ENCODE data around the gene ZNF217. TPM values are rescaled to one million over a fixed set of nuclear protein-coding genes. Genes with fewer than 3 reads are reported as not detected.
"Not testable (repeated sequence)": the region's sequence is repeated elsewhere in the genome, so short reads cannot be mapped to it uniquely, and the experiment has no call there.

Gene ZNF217
- total RNA-seq, 1 experiment from 2014 or later: 14.1 TPM

DNA sequence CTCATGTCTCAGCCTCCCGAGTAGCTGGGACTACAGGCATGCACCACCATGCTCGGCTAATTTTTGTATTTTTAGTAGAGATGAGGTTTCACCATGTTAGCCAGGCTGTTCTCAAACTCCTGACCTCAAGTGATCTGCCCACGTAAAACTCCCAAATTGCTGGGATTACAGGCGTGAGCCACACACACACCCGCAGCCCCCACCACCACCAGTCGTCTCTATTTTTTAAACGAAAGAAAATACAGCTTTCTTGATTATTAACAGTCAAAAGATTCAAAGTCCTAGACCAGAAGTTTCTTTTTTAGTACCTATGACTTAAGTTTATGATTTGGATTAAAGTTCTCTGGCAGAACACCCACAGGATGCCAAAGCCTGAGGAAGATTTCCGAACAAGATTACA is 18.6 kb upstream of the ZNF217 start:
- Histone ChIP-seq H3K4me1 (replicated peaks) (peaks cover 40% of the 10 kb centered on the region), H3K27ac (peak overlapping the region; percentile 92)
- H3K9me3 ChIP-seq (replicated peaks); H3K36me3 ChIP-seq; H3K27me3 ChIP-seq (replicated peaks); H3K4me3 ChIP-seq; DNase-seq (ENCODE audit: low read depth in 1 of 2, low spot score in 2 of 2): not testable (repeated sequence)

DNA sequence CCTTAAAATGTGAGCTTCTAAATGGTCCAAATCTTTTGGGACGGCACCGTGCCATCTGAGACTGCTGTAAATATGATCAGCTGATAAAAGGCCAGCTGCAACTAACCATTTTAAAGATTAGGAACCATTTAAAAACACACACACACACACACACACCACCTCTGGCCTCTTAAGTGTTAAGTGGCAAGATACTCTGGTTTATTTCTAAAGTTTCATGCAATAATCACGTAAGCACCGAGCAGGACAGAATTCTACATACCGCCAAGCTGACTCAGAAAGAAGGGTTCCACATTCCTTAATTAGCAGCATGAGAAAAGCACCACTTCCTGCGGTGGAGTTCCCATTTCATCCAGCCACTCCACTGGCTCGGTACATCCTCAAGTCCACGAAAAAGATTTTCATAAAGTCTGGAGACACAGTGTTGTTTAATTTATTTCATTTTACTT is 17.8 kb upstream of the ZNF217 start:
- Histone ChIP-seq H3K9me3 (replicated peaks) (no peaks in the 10 kb centered on the region), H3K36me3 (no peaks in the 10 kb centered on the region), H3K27me3 (replicated peaks) (no peaks in the 10 kb centered on the region), H3K4me1 (replicated peaks) (peaks cover 43% of the 10 kb centered on the region), H3K27ac (peak overlapping the region; percentile 92), H3K4me3 (no peak overlapping the region)
- DNase-seq (ENCODE audit: low read depth in 1 of 2, low spot score in 2 of 2): peak; percentile 83 to 91

GRCh38 chr20:53609491-53610445 is 16.1 kb upstream of the ZNF217 start:
- peak; percentile 64 to 82 for DNase-seq (ENCODE audit: low read depth in 1 of 2, low spot score in 2 of 2)
- Histone ChIP-seq H3K4me1 (replicated peaks) (peaks cover 49% of the 10 kb centered on the region), H3K27me3 (replicated peaks) (no peaks in the 10 kb centered on the region), H3K9me3 (replicated peaks) (no peaks in the 10 kb centered on the region), H3K27ac (peak overlapping the region; percentile 92), H3K4me3 (peak overlapping the region; percentile 6; the same call in 1 of the 2 replicates), H3K36me3 (no peaks in the 10 kb centered on the region)

GRCh38 chr20:53608456-53609452 is 15.1 kb upstream of the ZNF217 start:
- peak in 1 of 2 experiments; percentile 38 for DNase-seq (ENCODE audit: low read depth in 1 of 2, low spot score in 2 of 2)
- no peaks in the 10 kb centered on the region for H3K36me3 ChIP-seq
- no peak overlapping the region for H3K4me3 ChIP-seq
- no peaks in the 10 kb centered on the region for H3K9me3 ChIP-seq (replicated peaks)
- peaks cover 49% of the 10 kb centered on the region for H3K4me1 ChIP-seq (replicated peaks)
- no peaks in the 10 kb centered on the region for H3K27me3 ChIP-seq (replicated peaks)
- H3K27ac ChIP-seq: peak overlapping the region; percentile 92

DNA sequence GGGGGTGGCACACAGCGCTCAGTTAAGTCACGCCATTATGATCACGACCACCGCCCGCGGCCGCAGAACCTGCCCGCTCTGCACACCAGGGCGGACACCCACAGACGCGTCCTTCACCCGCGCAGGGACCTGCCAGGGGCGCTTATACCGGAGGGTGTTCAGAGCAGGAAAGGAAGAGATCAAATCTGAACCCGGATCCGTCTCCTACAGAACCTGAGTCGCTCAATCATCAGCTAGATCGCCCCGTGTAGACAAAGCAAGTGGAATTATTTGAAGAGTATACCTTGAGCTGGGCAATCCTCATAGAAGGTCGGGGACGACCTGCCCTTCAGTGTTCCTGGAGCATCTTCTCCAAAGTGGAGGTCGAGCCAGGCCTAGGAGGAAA is 14.4 kb upstream of the ZNF217 start:
- Histone ChIP-seq H3K36me3 (no peaks in the 10 kb centered on the region), H3K4me1 (replicated peaks) (peaks cover 49% of the 10 kb centered on the region), H3K4me3 (no peak overlapping the region), H3K9me3 (replicated peaks) (no peaks in the 10 kb centered on the region), H3K27me3 (replicated peaks) (no peaks in the 10 kb centered on the region), H3K27ac (no peak overlapping the region)
- DNase-seq (ENCODE audit: low read depth in 1 of 2, low spot score in 2 of 2): no peak

- H3K4me1 ChIP-seq (replicated peaks): peaks cover 39% of the 10 kb centered on the region
- no peaks in the 10 kb centered on the region for H3K36me3 ChIP-seq
- no peak overlapping the region for H3K27ac ChIP-seq
- no peak overlapping the region for H3K4me3 ChIP-seq
- H3K27me3 ChIP-seq (replicated peaks): no peaks in the 10 kb centered on the region
- no peaks in the 10 kb centered on the region for H3K9me3 ChIP-seq (replicated peaks)
- DNase-seq (ENCODE audit: low read depth in 1 of 2, low spot score in 2 of 2): no peak
Observed at GRCh38 chr20:53606364-53606985, 12.8 kb upstream of the ZNF217 start.

DNA sequence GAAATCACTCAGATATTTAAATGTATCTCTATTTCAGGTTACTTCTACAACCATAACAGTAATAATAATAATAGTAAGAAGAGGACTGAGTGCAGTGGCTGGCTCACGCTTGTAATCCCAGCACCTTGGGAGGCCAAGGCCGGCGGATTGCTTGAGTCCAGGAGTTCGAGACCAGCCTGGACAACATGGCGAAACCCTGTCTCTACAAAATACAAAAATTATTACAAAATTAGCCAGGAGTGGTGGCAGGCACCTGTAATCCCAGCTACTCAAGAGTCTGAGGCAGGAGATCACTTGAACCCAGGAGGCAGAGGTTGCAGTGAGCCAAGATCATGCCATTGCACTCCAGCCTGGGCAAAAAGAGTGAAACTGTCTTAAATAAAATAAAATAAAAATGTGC is 11.8 kb upstream of the ZNF217 start:
- not testable (repeated sequence) for H3K27ac ChIP-seq; H3K9me3 ChIP-seq (replicated peaks); H3K36me3 ChIP-seq; DNase-seq (ENCODE audit: low read depth in 1 of 2, low spot score in 2 of 2); H3K4me3 ChIP-seq; H3K27me3 ChIP-seq (replicated peaks)
- peaks cover 28% of the 10 kb centered on the region for H3K4me1 ChIP-seq (replicated peaks)

DNA sequence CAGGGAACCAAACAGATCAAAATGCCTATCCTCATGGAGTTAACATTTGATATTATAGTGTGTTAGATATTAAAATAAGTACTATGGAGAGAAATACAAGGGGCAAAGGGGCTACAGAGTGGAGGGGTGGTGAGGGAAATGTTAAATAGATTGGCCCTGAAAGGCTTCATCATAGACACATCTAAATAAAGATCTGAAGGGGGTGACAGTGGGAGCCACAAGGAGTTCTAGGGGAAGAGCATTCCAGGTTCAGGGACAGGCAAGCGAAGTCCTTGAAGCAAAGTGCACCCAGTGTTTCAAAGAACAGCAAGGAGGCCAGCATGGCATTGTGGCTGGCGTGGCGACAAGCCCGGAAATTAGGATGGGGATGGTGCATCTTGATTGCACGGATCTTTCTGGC is 11.2 kb upstream of the ZNF217 start:
- H3K4me3 ChIP-seq; H3K36me3 ChIP-seq; H3K27ac ChIP-seq; DNase-seq (ENCODE audit: low read depth in 1 of 2, low spot score in 2 of 2); H3K9me3 ChIP-seq (replicated peaks); H3K27me3 ChIP-seq (replicated peaks): not testable (repeated sequence)
- H3K4me1 ChIP-seq (replicated peaks): peaks cover 23% of the 10 kb centered on the region

GRCh38 chr20:53602661-53603060 is 9.0 kb upstream of the ZNF217 start:
- H3K27me3 ChIP-seq (replicated peaks): no peaks in the 10 kb centered on the region
- no peaks in the 10 kb centered on the region for H3K36me3 ChIP-seq
- DNase-seq (ENCODE audit: low read depth in 1 of 2, low spot score in 2 of 2): no peak
- no peaks in the 10 kb centered on the region for H3K9me3 ChIP-seq (replicated peaks)
- H3K27ac ChIP-seq: no peak overlapping the region
- peaks cover 9% of the 10 kb centered on the region for H3K4me1 ChIP-seq (replicated peaks)
- no peak overlapping the region for H3K4me3 ChIP-seq

DNA sequence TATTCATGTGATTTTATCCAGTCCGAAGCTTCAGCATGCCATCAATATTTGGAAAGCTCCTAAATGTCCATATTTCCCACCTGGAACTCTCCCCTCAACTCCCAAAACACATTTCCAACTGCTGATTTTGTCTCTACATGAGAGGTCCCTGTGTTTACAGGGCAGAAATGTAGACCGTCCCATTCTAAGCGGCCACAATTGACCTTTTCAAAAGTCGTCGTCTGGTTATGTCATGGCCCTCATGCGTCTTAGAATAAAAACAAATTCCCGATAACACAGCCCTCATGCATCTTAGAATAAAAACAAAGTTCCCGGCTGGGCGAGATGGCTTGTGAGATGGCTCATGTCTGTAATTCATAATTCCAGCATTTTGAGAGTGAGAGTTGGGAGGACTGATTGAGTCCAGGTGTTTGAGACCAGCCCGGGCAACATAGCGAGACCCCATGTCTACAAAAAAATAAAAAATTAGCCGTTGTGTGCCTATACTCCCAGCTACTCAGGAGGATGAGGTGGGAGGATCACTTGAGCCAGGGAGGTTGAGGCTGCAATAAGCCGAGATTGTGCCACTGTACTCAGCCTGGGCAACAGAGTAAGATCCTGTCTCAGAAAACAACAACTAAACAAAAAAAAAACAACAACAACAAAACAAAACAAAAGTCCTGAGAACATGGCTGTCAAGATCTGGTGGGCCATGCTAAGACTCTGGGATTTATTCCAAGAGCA is 6.4 kb upstream of the ZNF217 start:
- no peak overlapping the region for H3K27ac ChIP-seq
- no peaks in the 10 kb centered on the region for H3K9me3 ChIP-seq (replicated peaks)
- peaks cover 11% of the 10 kb centered on the region; the same call in 1 of the 2 replicates for H3K4me1 ChIP-seq (replicated peaks)
- DNase-seq (ENCODE audit: low read depth in 1 of 2, low spot score in 2 of 2): no peak
- no peaks in the 10 kb centered on the region for H3K36me3 ChIP-seq
- H3K27me3 ChIP-seq (replicated peaks): no peaks in the 10 kb centered on the region
- no peak overlapping the region for H3K4me3 ChIP-seq

DNA sequence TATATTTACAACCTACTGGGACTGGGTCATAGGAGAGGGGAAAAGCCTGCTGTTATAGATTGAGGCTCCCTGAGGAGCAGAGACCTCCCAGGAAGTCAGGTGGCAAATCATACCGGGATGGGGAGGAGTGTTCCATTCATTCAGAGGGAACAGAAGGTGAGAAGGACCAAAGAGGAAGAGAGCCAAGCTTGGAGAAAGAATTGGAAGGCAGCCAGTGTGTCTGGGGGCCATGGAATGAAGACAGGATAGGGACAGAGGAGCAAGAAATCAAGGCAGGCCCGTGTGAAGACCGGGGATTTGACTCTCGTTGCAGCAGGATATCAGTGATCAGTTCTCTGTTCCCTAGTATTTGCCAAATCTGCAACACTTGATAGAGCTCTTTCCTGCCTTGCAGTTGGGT is 5.7 kb upstream of the ZNF217 start:
- Histone ChIP-seq H3K36me3 (no peaks in the 10 kb centered on the region), H3K27me3 (replicated peaks) (no peaks in the 10 kb centered on the region), H3K27ac (no peak overlapping the region), H3K4me3 (no peak overlapping the region), H3K9me3 (replicated peaks) (no peaks in the 10 kb centered on the region), H3K4me1 (replicated peaks) (peaks cover 13% of the 10 kb centered on the region; the same call in 1 of the 2 replicates)
- DNase-seq (ENCODE audit: low read depth in 1 of 2, low spot score in 2 of 2): no peak

- no peak for DNase-seq (ENCODE audit: low read depth in 1 of 2, low spot score in 2 of 2)
- H3K4me1 ChIP-seq (replicated peaks): peaks cover 13% of the 10 kb centered on the region; the same call in 1 of the 2 replicates
- no peak overlapping the region for H3K4me3 ChIP-seq
- H3K36me3 ChIP-seq: no peaks in the 10 kb centered on the region
- no peak overlapping the region for H3K27ac ChIP-seq
- H3K9me3 ChIP-seq (replicated peaks): no peaks in the 10 kb centered on the region
- no peaks in the 10 kb centered on the region for H3K27me3 ChIP-seq (replicated peaks)
Observed at GRCh38 chr20:53599044-53599362, 5.4 kb upstream of the ZNF217 start.

Measured in SJSA1 (cell line).